HG03103 (cell line): Measurements from ENCODE around the gene AHI1.
"Not testable (repeated sequence)": the region's sequence is repeated elsewhere in the genome, so short reads cannot be mapped to it uniquely, and the experiment has no call there.

Experiments
- ATAC-seq: cut with Tn5 transposase; IDR thresholded peaks from one replicate; pipeline ENCODE4 v1.9.1; 2021; ENCODE audit warnings: low read depth; ENCODE audit not compliant: unreplicated experiment

The AHI1 gene

GRCh38 chr6:135402311-135402710 is 95.2 kb downstream of the AHI1 start:
- ATAC-seq: no peak

- no peak for ATAC-seq
Measured at GRCh38 chr6:135397172-135397952, 100.2 kb downstream of the AHI1 start.

- ATAC-seq: no peak
Measured at GRCh38 chr6:135395136-135395535, 102.4 kb downstream of the AHI1 start.

GRCh38 chr6:135393289-135393688 is 104.3 kb downstream of the AHI1 start:
- no peak for ATAC-seq

- no peak for ATAC-seq
Measured at GRCh38 chr6:135390458-135390857, 107.1 kb downstream of the AHI1 start.

- ATAC-seq: no peak
Measured at GRCh38 chr6:135385299-135385698, 112.2 kb downstream of the AHI1 start.

GRCh38 chr6:135383766-135384165 is 113.8 kb downstream of the AHI1 start:
- no peak for ATAC-seq

GRCh38 chr6:135383301-135383700 is 114.2 kb downstream of the AHI1 start:
- ATAC-seq: no peak

- ATAC-seq: peak; percentile 87
Measured at GRCh38 chr6:135382182-135382628, 115.3 kb downstream of the AHI1 start.

GRCh38 chr6:135380793-135381192 is 116.7 kb downstream of the AHI1 start:
- ATAC-seq: no peak

GRCh38 chr6:135379647-135380046 is 117.9 kb downstream of the AHI1 start:
- no peak for ATAC-seq

GRCh38 chr6:135372758-135373157 is 124.8 kb downstream of the AHI1 start:
- ATAC-seq: no peak

- not testable (repeated sequence) for ATAC-seq
Measured at GRCh38 chr6:135363622-135364021, 133.9 kb downstream of the AHI1 start.

- ATAC-seq: no peak
Measured at GRCh38 chr6:135362124-135362523, 135.4 kb downstream of the AHI1 start.

- no peak for ATAC-seq
Measured at GRCh38 chr6:135360222-135360621, 137.3 kb downstream of the AHI1 start.

GRCh38 chr6:135358985-135359384 is 138.6 kb downstream of the AHI1 start:
- ATAC-seq: no peak

- ATAC-seq: no peak
Measured at GRCh38 chr6:135358251-135358821, 139.2 kb downstream of the AHI1 start.

- no peak for ATAC-seq
Measured at GRCh38 chr6:135354407-135354806, 143.1 kb downstream of the AHI1 start.

- ATAC-seq: no peak
Measured at GRCh38 chr6:135353113-135353512, 144.4 kb downstream of the AHI1 start.

- no peak for ATAC-seq
Measured at GRCh38 chr6:135351635-135352034, 145.9 kb downstream of the AHI1 start.

GRCh38 chr6:135347887-135348286 is 149.7 kb downstream of the AHI1 start:
- no peak for ATAC-seq

GRCh38 chr6:135346747-135347146 is 150.8 kb downstream of the AHI1 start:
- no peak for ATAC-seq
